ENCODE measurements around the gene PDPR. TPM values are rescaled to one million over a fixed set of nuclear protein-coding genes. Genes with fewer than 3 reads are reported as not detected.

The PDPR gene
- total and polyA plus RNA-seq, 4 donors, result 2.2 to 13.5 (median 6.5) TPM

DNA sequence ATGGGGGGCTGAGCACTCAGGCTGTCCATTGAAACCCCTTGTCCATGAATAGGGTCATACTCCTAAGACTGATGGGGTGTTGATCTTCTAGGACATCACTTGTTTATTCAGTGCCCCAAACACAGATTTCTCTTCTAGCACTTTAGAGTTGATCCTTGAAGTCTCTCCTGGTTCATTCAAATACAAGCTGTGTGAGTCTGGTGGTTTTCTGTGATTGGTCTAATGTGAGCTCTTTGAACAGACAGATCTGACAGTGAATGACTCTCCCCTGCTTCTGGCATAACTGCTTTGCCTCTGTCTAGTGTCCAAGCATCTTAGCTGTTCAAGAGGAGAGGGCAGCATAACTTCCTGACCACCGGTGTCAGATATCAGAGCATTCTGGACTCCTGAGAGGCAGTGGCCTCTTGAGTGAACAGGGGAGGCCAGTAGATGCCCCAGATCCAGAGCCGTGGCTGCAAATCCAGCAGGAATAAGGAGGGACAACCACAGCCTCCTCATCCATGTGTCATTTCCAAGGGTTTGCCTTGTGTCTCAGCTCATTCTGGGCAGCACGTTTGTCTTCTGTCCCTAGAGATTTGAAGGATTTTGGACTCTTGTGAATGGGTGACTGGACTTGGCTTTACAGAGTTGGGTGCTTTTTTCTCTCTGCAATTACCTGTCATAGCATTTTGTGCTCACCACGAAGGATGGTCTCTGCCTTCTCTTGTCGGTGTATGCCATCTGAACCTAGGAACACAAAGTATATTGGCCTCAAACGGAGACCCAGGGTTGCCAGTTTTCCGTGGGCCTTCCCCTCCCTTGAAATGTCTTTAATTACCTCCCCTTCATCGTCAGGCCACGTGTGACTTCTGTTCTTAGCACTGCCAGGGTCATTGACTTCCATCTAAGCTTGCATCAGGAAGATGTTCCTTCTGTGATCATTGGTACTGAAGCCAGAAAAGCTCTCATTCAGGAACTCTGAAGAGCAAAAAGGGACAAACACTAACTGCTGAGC, 45.5 kb downstream of the PDPR start:
- no peaks in the 10 kb centered on the region for H3K9me3 ChIP-seq (ENCODE audit: control insufficient read depth in 4 of 4, low read length in 3 of 4)
- peaks cover 0 to 10% (median 6%) of the 10 kb centered on the region in 4 donors for H3K4me1 ChIP-seq (ENCODE audit: control insufficient read depth in 4 of 4, insufficient read depth in 4 of 4, low read length in 3 of 4)
- 82% methylated on average over 9 of the region's 9 CpGs for WGBS
- H3K4me3 ChIP-seq (ENCODE audit: low read depth in 1 of 3, low read length in 3 of 3), result no peak overlapping the region
- TF ChIP-seq, protein P1, sequence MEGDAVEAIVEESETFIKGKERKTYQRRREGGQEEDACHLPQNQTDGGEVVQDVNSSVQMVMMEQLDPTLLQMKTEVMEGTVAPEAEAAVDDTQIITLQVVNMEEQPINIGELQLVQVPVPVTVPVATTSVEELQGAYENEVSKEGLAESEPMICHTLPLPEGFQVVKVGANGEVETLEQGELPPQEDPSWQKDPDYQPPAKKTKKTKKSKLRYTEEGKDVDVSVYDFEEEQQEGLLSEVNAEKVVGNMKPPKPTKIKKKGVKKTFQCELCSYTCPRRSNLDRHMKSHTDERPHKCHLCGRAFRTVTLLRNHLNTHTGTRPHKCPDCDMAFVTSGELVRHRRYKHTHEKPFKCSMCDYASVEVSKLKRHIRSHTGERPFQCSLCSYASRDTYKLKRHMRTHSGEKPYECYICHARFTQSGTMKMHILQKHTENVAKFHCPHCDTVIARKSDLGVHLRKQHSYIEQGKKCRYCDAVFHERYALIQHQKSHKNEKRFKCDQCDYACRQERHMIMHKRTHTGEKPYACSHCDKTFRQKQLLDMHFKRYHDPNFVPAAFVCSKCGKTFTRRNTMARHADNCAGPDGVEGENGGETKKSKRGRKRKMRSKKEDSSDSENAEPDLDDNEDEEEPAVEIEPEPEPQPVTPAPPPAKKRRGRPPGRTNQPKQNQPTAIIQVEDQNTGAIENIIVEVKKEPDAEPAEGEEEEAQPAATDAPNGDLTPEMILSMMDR (IDR thresholded peaks at IDR 0.05; ENCODE audit: low read depth, low read length, missing input control), result no peak
- no peak for TF ChIP-seq ZBTB33 (IDR thresholded peaks at IDR 0.05)
- TF ChIP-seq, protein P2, sequence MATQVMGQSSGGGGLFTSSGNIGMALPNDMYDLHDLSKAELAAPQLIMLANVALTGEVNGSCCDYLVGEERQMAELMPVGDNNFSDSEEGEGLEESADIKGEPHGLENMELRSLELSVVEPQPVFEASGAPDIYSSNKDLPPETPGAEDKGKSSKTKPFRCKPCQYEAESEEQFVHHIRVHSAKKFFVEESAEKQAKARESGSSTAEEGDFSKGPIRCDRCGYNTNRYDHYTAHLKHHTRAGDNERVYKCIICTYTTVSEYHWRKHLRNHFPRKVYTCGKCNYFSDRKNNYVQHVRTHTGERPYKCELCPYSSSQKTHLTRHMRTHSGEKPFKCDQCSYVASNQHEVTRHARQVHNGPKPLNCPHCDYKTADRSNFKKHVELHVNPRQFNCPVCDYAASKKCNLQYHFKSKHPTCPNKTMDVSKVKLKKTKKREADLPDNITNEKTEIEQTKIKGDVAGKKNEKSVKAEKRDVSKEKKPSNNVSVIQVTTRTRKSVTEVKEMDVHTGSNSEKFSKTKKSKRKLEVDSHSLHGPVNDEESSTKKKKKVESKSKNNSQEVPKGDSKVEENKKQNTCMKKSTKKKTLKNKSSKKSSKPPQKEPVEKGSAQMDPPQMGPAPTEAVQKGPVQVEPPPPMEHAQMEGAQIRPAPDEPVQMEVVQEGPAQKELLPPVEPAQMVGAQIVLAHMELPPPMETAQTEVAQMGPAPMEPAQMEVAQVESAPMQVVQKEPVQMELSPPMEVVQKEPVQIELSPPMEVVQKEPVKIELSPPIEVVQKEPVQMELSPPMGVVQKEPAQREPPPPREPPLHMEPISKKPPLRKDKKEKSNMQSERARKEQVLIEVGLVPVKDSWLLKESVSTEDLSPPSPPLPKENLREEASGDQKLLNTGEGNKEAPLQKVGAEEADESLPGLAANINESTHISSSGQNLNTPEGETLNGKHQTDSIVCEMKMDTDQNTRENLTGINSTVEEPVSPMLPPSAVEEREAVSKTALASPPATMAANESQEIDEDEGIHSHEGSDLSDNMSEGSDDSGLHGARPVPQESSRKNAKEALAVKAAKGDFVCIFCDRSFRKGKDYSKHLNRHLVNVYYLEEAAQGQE (IDR thresholded peaks at IDR 0.05), result no peak
- TF ChIP-seq GABPA (IDR thresholded peaks at IDR 0.05 in 1 of 2, conservative IDR thresholded peaks at IDR 0.05 in 1 of 2), result no peak
- no peak for TF ChIP-seq MAX (IDR thresholded peaks at IDR 0.05)
- no peak for TF ChIP-seq RAD21 (IDR thresholded peaks at IDR 0.05)
- no peak for TF ChIP-seq RXRA (IDR thresholded peaks at IDR 0.05)
- no peak for TF ChIP-seq TAF1 (conservative IDR thresholded peaks at IDR 0.05)
- TF ChIP-seq SP1 (IDR thresholded peaks at IDR 0.05), result no peak
- TF ChIP-seq YY1 (IDR thresholded peaks at IDR 0.05), result no peak
- no peak for TF ChIP-seq JUND (IDR thresholded peaks at IDR 0.05)
- no peak for TF ChIP-seq FOXA2 (IDR thresholded peaks at IDR 0.05)
- TF ChIP-seq FOXA1 (IDR thresholded peaks at IDR 0.05), result no peak
- no peak for TF ChIP-seq HNF4A (conservative IDR thresholded peaks at IDR 0.05)
- H3K27me3 ChIP-seq (ENCODE audit: control insufficient read depth in 4 of 4, insufficient read depth in 4 of 4, low read length in 3 of 4), result no peaks in the 10 kb centered on the region
- no peak overlapping the region for H3K27ac ChIP-seq (ENCODE audit: low read depth in 1 of 2, low read length in 2 of 2)
- no peak overlapping the region for H3K9ac ChIP-seq (ENCODE audit: low read depth in 1 of 2, low read length in 2 of 2)
- H3K36me3 ChIP-seq (ENCODE audit: control insufficient read depth in 4 of 4, insufficient read depth in 3 of 4, low read depth in 1 of 4, low read length in 3 of 4), result peaks cover 9 to 82% (median 50%) of the 10 kb centered on the region in 4 donors
- no peak for DNase-seq (ENCODE audit: low spot score)

All from liver (tissue), 9 donors.